Thyroid gland (tissue), 4 donors: ENCODE results near the gene DYNLL1.

Experiments
- CTCF ChIP-seq, 6 experiments: fragments of 200-600 bp in 3 of 6; fragments of 450-650 bp in 3 of 6; sonication (generic) in 3 of 6; IDR thresholded peaks; one replicate each; pipeline ENCODE4 v1.5.1; 2016 to 2019; ENCODE audit warnings: antibody characterized with exemption in 6 of 6, mild to moderate bottlenecking in 2 of 6, inconsistent platforms in 1 of 6, moderate library complexity in 1 of 6
- POLR2A ChIP-seq, 2 donors: fragments of 450-650 bp; IDR thresholded peaks; one replicate each; pipeline ENCODE4 v1.6.1; 2017; ENCODE audit warnings: antibody characterized with exemption in 2 of 2, mild to moderate bottlenecking in 2 of 2, moderate library complexity in 1 of 2

- TF ChIP-seq POLR2A (IDR thresholded peaks at IDR 0.05), result no peak
- no peak for TF ChIP-seq CTCF (IDR thresholded peaks at IDR 0.05)
Observed at GRCh38 chr12:120538281-120539156, 42.6 kb downstream of the DYNLL1 start.
